BE2C (cell line): ENCODE results near the gene AGTR1.
"Not testable (repeated sequence)": the region's sequence is repeated elsewhere in the genome, so short reads cannot be mapped to it uniquely, and the experiment has no call there.

ENCODE experiments used
- DNase-seq: peaks from one replicate; pipeline ENCODE4 v3.0.0-alpha.2; 2020
- H3K27me3 ChIP-seq: fragments of 250-450 bp; sonication (Bioruptor Pico); 2 replicates; pipeline ENCODE4 v1.5.1; 2020; ENCODE audit warnings: mild to moderate bottlenecking
- H3K36me3 ChIP-seq: fragments of 250-450 bp; sonication (Bioruptor Pico); 2 replicates; pipeline ENCODE4 v1.5.1; 2020; ENCODE audit warnings: mild to moderate bottlenecking
- H3K4me1 ChIP-seq: fragments of 250-450 bp; sonication (Bioruptor Pico); 2 replicates; pipeline ENCODE4 v1.5.1; 2020
- H3K4me3 ChIP-seq: 2 replicates; pipeline ENCODE4 v1.5.1; 2011; ENCODE audit warnings: low read depth, low read length
- H3K9me3 ChIP-seq: fragments of 250-450 bp; sonication (Bioruptor Pico); 2 replicates; pipeline ENCODE4 v1.5.1; 2020
- CTCF ChIP-seq: IDR thresholded peaks from 2 replicates; pipeline ENCODE4 v1.5.1; 2012; ENCODE audit warnings: mild to moderate bottlenecking, low read depth, low read length

Gene AGTR1

GRCh38 chr3:148748283-148748682 lies 50.6 kb downstream of the AGTR1 start:
- no peak overlapping the region for H3K4me3 ChIP-seq
- DNase-seq = peak; percentile 28
- peaks cover 4% of the 10 kb centered on the region; the same call in 1 of the 2 replicates for H3K4me1 ChIP-seq
- TF ChIP-seq CTCF = no peak
- no peaks in the 10 kb centered on the region for H3K36me3 ChIP-seq
- no peaks in the 10 kb centered on the region for H3K9me3 ChIP-seq
- H3K27me3 ChIP-seq = no peaks in the 10 kb centered on the region

GRCh38 chr3:148750296-148750695 lies 52.6 kb downstream of the AGTR1 start:
- H3K27me3 ChIP-seq = no peaks in the 10 kb centered on the region
- TF ChIP-seq CTCF = no peak
- H3K9me3 ChIP-seq = no peaks in the 10 kb centered on the region
- no peak for DNase-seq
- peaks cover 4% of the 10 kb centered on the region; the same call in 1 of the 2 replicates for H3K4me1 ChIP-seq
- no peaks in the 10 kb centered on the region for H3K36me3 ChIP-seq
- no peak overlapping the region for H3K4me3 ChIP-seq

GRCh38 chr3:148751461-148751860 lies 53.8 kb downstream of the AGTR1 start:
- DNase-seq = no peak
- Histone ChIP-seq H3K4me1 (peaks cover 4% of the 10 kb centered on the region; the same call in 1 of the 2 replicates), H3K36me3 (no peaks in the 10 kb centered on the region), H3K9me3 (no peaks in the 10 kb centered on the region), H3K27me3 (no peaks in the 10 kb centered on the region), H3K4me3 (no peak overlapping the region)
- TF ChIP-seq CTCF = no peak

- not testable (repeated sequence) for H3K27me3 ChIP-seq, H3K9me3 ChIP-seq, DNase-seq, H3K36me3 ChIP-seq, H3K4me3 ChIP-seq, H3K4me1 ChIP-seq
Measured at GRCh38 chr3:148753385-148753784, 55.7 kb downstream of the AGTR1 start.

GRCh38 chr3:148755570-148755969 lies 57.9 kb downstream of the AGTR1 start:
- H3K27me3 ChIP-seq = no peaks in the 10 kb centered on the region
- TF ChIP-seq CTCF = no peak

GRCh38 chr3:148756311-148756710 lies 58.6 kb downstream of the AGTR1 start:
- no peak for DNase-seq
- Histone ChIP-seq H3K4me1 (no peaks in the 10 kb centered on the region), H3K36me3 (no peaks in the 10 kb centered on the region), H3K9me3 (no peaks in the 10 kb centered on the region), H3K27me3 (no peaks in the 10 kb centered on the region), H3K4me3 (no peak overlapping the region)
- TF ChIP-seq CTCF = no peak

More at GRCh38 chr3:148755570-148755969, 57.9 kb downstream of the AGTR1 start:
- H3K9me3 ChIP-seq = no peaks in the 10 kb centered on the region
- no peaks in the 10 kb centered on the region for H3K4me1 ChIP-seq
- H3K4me3 ChIP-seq = no peak overlapping the region
- no peaks in the 10 kb centered on the region for H3K36me3 ChIP-seq
- DNase-seq = no peak
